Mesenchymal stem cell (in vitro differentiated cells and primary cell): ENCODE measurements around the gene LOXL3.

Experiments used
- DNase-seq: peaks from one replicate; pipeline ENCODE4 v3.0.0-alpha.2; 2013
- H2AFZ ChIP-seq: one replicate; pipeline ENCODE4 v1.6.1; 2013; ENCODE audit warnings: low read depth, mild to moderate bottlenecking, control low read depth, inconsistent platforms, low read length, moderate library complexity
- H2AK5ac ChIP-seq: 2 replicates; pipeline ENCODE4 v1.6.1; 2013; ENCODE audit warnings: low read length, moderate library complexity, mild to moderate bottlenecking, inconsistent platforms; ENCODE audit not compliant: severe bottlenecking
- H2BK120ac ChIP-seq: one replicate; pipeline ENCODE4 v1.6.1; 2013; ENCODE audit warnings: low read depth, mild to moderate bottlenecking, inconsistent platforms, low read length, moderate library complexity
- H2BK12ac ChIP-seq, 2 experiments: one replicate each; pipeline ENCODE4 v1.6.1; 2013; ENCODE audit warnings: inconsistent platforms in 2 of 2, low read length in 2 of 2, mild to moderate bottlenecking in 2 of 2, moderate library complexity in 2 of 2, control low read depth in 1 of 2
- H2BK15ac ChIP-seq: one replicate; pipeline ENCODE4 v1.6.1; 2013; ENCODE audit warnings: mild to moderate bottlenecking, low read depth, inconsistent platforms; ENCODE audit not compliant: poor library complexity, severe bottlenecking
- H2BK5ac ChIP-seq: 2 replicates; pipeline ENCODE4 v1.6.1; 2013; ENCODE audit warnings: low read depth, mild to moderate bottlenecking, low read length, control low read depth, inconsistent platforms; ENCODE audit not compliant: poor library complexity, severe bottlenecking
- H3K14ac ChIP-seq, 2 experiments: one replicate each; pipeline ENCODE4 v1.6.1; 2013; ENCODE audit warnings: inconsistent platforms in 2 of 2, low read length in 2 of 2, control low read depth in 1 of 2, mild to moderate bottlenecking in 1 of 2, moderate library complexity in 1 of 2
- H3K18ac ChIP-seq, 2 experiments: one replicate each; pipeline ENCODE4 v1.6.1; 2013; ENCODE audit warnings: inconsistent platforms in 2 of 2, low read length in 2 of 2, control low read depth in 1 of 2, low read depth in 1 of 2, mild to moderate bottlenecking in 1 of 2
- H3K23ac ChIP-seq, 2 experiments: one replicate each; pipeline ENCODE4 v1.6.1; 2013; ENCODE audit warnings: inconsistent platforms in 2 of 2, low read length in 2 of 2, mild to moderate bottlenecking in 2 of 2, moderate library complexity in 2 of 2, control low read depth in 1 of 2
- H3K27ac ChIP-seq: 2 replicates; pipeline ENCODE4 v1.5.1; 2013; ENCODE audit warnings: mild to moderate bottlenecking, moderate library complexity, low read length, control low read depth, inconsistent platforms; ENCODE audit not compliant: poor library complexity, severe bottlenecking
- H3K27me3 ChIP-seq, 2 experiments: 2 replicates each; pipeline versions ENCODE4 v1.6.1 to v1.7.0; 2013; ENCODE audit warnings: low read length in 2 of 2, mild to moderate bottlenecking in 2 of 2, moderate library complexity in 2 of 2, control low read depth in 1 of 2, inconsistent platforms in 1 of 2; ENCODE audit not compliant: control insufficient read depth in 1 of 2, insufficient read depth in 1 of 2
- H3K36me3 ChIP-seq, 2 experiments: 2 replicates each; pipeline versions ENCODE4 v1.6.1 to v1.7.0; 2013; ENCODE audit warnings: low read length in 2 of 2, control low read depth in 1 of 2, inconsistent platforms in 1 of 2, low read depth in 1 of 2, mild to moderate bottlenecking in 1 of 2; ENCODE audit not compliant: insufficient read depth in 2 of 2, control insufficient read depth in 1 of 2
- H3K4ac ChIP-seq, 2 experiments: one replicate each; pipeline ENCODE4 v1.6.1; 2013; ENCODE audit warnings: inconsistent platforms in 2 of 2, low read length in 2 of 2, mild to moderate bottlenecking in 2 of 2, moderate library complexity in 2 of 2, control low read depth in 1 of 2, low read depth in 1 of 2
- H3K4me1 ChIP-seq: 2 replicates; pipeline ENCODE4 v1.6.1; 2013; ENCODE audit warnings: low read depth, low read length, control low read depth; ENCODE audit not compliant: control insufficient read depth, insufficient read depth
- H3K4me2 ChIP-seq: 2 replicates; pipeline ENCODE4 v1.6.1; 2013; ENCODE audit warnings: low read length, mild to moderate bottlenecking, inconsistent platforms; ENCODE audit not compliant: poor library complexity, severe bottlenecking
- H3K4me3 ChIP-seq, 2 experiments: 2 replicates each; pipeline versions ENCODE4 v1.5.1 to v1.7.0; 2013; ENCODE audit warnings: low read length in 2 of 2, mild to moderate bottlenecking in 2 of 2, control low read depth in 1 of 2, low read depth in 1 of 2; ENCODE audit not compliant: insufficient read depth in 1 of 2
- H3K79me1 ChIP-seq: replicated peaks from 2 replicates; pipeline ENCODE4 v1.6.1; 2013; ENCODE audit warnings: mild to moderate bottlenecking, control low read depth, low read length, inconsistent platforms; ENCODE audit not compliant: poor library complexity, severe bottlenecking
- H3K9ac ChIP-seq: 2 replicates; pipeline ENCODE4 v1.7.0; 2013; ENCODE audit warnings: mild to moderate bottlenecking, low read length, moderate library complexity
- H3K9me3 ChIP-seq: 2 replicates; pipeline ENCODE4 v1.7.0; 2013; ENCODE audit warnings: mild to moderate bottlenecking, low read length; ENCODE audit not compliant: control insufficient read depth
- H4K8ac ChIP-seq: one replicate; pipeline ENCODE4 v1.6.1; 2013; ENCODE audit warnings: inconsistent platforms, mild to moderate bottlenecking, low read length, moderate library complexity
- H4K91ac ChIP-seq: one replicate; pipeline ENCODE4 v1.6.1; 2013; ENCODE audit warnings: mild to moderate bottlenecking, low read length, inconsistent platforms
- WGBS: methylation state at CpG from one replicate; pipeline ENCODE4 v1.1.7; 2013; ENCODE audit warnings: mixed read lengths; 5-methylcytosine and 5-hydroxymethylcytosine counted together

Gene LOXL3

DNA sequence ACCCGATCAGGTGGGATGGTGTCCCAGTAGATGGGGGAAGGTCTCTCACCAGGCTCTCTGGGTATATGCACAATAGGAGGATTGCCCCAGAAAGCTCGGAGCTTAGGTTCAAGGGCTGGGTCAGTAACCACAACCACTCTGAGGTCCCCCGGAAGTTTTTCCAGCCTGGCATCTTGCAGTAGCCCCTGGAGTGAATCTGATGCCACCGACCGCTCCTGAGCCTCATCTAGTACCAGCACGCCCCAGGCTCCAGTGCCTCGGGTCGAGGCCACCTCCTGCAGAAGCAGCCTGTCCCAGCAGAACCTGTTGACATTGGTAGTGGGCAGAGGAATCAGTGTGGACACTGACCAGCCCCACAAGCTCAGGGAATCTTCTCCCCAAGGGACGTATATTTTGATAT is 29.7 kb downstream of the LOXL3 start:
- no peak overlapping the region for H3K9ac ChIP-seq
- no peak overlapping the region for H2BK120ac ChIP-seq
- H3K27ac ChIP-seq: no peak overlapping the region
- no peak overlapping the region for H3K4me2 ChIP-seq
- no peak overlapping the region for H2AK5ac ChIP-seq
- DNase-seq: no peak
- H4K8ac ChIP-seq: no peak overlapping the region
- no peak overlapping the region for H3K4me3 ChIP-seq
- H3K36me3 ChIP-seq: peaks cover 30 to 35% of the 10 kb centered on the region in 2 experiments
- H2AFZ ChIP-seq: no peak overlapping the region
- WGBS: 95% methylated on average over 8 of the region's 9 CpGs
- H2BK5ac ChIP-seq: no peak overlapping the region
- peaks cover 15% of the 10 kb centered on the region for H3K79me1 ChIP-seq
- H3K23ac ChIP-seq: no peak overlapping the region
- no peak overlapping the region for H3K14ac ChIP-seq
- H2BK12ac ChIP-seq: no peak overlapping the region
- H2BK15ac ChIP-seq: no peak overlapping the region
- peaks cover 11% of the 10 kb centered on the region for H3K4me1 ChIP-seq
- peaks cover 32 to 42% of the 10 kb centered on the region in 2 experiments for H3K27me3 ChIP-seq
- H3K4ac ChIP-seq: no peak overlapping the region
- no peak overlapping the region for H4K91ac ChIP-seq
- H3K9me3 ChIP-seq: no peaks in the 10 kb centered on the region
- H3K18ac ChIP-seq: no peak overlapping the region

DNA sequence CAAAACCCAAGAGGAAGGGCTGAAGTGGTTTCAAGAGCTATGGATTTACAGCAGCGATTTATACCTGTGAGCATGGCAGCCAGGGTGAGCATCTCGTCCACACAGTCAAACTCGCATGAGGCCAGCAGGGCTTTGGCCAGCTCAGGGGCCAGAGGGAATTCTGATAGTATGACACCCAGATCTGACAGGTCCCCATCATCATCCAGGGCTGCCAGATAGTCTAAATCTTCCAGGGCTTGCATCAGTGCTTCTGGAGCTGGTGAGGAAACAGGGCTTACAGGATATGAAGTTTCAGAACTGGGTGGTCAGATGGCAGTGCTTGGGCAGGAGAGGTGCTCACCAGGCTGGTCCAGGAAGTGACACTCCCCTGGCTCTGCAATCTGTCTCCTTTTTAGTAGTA is 31.2 kb downstream of the LOXL3 start:
- Histone ChIP-seq H3K4ac (no peak overlapping the region), H3K14ac (no peak overlapping the region), H2AK5ac (no peak overlapping the region), H2BK12ac (no peak overlapping the region), H3K4me3 (no peak overlapping the region), H4K8ac (no peak overlapping the region), H3K9me3 (no peaks in the 10 kb centered on the region), H3K27me3 (peaks cover 47 to 57% of the 10 kb centered on the region in 2 experiments), H3K23ac (peak overlapping the region in 1 of 2 experiments; percentile 67), H4K91ac (no peak overlapping the region), H2BK15ac (no peak overlapping the region), H3K9ac (no peak overlapping the region), H3K18ac (no peak overlapping the region), H3K79me1 (peaks cover 11% of the 10 kb centered on the region), H3K4me1 (no peaks in the 10 kb centered on the region), H3K27ac (no peak overlapping the region), H3K36me3 (peaks cover 23 to 26% of the 10 kb centered on the region in 2 experiments), H2BK120ac (no peak overlapping the region), H2AFZ (no peak overlapping the region), H2BK5ac (no peak overlapping the region), H3K4me2 (no peak overlapping the region)
- 91% methylated on average over 3 of the region's 3 CpGs for WGBS
- no peak for DNase-seq

DNA sequence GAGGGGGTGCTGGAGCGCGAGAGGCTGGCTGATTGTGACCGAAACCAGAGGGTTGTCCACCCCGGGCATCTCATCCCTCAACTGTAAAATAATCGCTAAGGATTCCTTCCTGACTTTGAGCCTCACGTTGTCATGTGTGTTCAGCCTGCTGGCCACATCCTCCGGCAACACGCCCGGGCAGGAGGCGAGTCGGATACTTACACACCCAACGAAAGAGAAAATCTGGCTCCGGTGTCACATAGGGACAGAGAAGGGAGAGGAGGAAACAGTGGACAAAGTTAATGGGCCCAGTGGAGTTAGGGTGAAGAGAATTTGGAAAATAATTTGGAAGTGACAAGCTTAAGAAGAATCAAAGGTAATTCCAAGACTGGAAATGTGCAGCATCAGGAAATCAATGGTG is 37.1 kb downstream of the LOXL3 start:
- Histone ChIP-seq H3K23ac (no peak overlapping the region), H4K8ac (no peak overlapping the region)
- WGBS: 80% methylated on average over 12 of the region's 13 CpGs

DNA sequence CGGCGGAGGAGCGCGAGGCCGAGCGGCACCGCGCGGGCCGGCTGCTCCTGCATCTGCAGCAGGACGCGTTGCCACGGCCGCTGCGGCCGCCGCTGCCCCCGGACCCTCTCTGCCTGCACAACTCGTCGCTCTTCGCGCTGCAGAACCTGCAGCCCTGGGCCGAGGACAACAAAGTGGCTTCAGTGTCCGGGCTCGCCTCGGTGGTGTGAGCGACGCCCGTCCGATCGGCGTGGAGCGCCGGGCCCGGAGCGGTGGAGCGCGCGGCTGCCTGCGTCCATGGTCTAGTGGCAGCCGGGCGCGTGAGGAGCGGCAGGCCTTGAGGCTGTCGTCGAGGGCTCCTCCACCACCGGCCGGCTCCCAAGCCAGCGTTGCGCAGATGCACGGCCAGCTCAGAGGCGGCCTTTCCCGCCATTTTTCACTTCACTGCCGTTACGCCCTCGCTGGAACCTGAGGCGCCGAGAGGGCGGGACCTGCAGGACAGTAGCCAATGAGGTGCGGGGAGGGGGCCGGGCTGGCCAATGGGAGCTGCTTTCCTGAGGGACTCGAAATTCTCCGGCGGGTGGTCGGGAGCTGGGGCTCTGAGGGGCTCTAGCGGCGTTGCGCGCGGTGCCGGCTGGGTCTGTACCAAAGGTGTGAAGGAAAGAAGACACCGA is 37.6 kb downstream of the LOXL3 start:
- no peak overlapping the region for H3K4me2 ChIP-seq
- H4K8ac ChIP-seq: no peak overlapping the region
- H3K27me3 ChIP-seq: peaks cover 96 to 97% of the 10 kb centered on the region in 2 experiments
- H2BK12ac ChIP-seq: no peak overlapping the region
- H3K9me3 ChIP-seq: no peaks in the 10 kb centered on the region
- H3K9ac ChIP-seq: no peak overlapping the region
- DNase-seq: no peak
- H3K4ac ChIP-seq: no peak overlapping the region
- peaks cover 0 to 3% of the 10 kb centered on the region in 2 experiments for H3K36me3 ChIP-seq
- no peak overlapping the region for H3K27ac ChIP-seq
- peak overlapping the region in 1 of 2 experiments; percentile 42 for H3K18ac ChIP-seq
- no peak overlapping the region for H2BK120ac ChIP-seq
- no peaks in the 10 kb centered on the region for H3K79me1 ChIP-seq
- 15% methylated on average over 57 of the region's 72 CpGs for WGBS
- no peak overlapping the region for H2BK15ac ChIP-seq
- H3K14ac ChIP-seq: no peak overlapping the region
- no peak overlapping the region for H4K91ac ChIP-seq
- H2AFZ ChIP-seq: peak overlapping the region; percentile 76
- no peak overlapping the region for H2BK5ac ChIP-seq
- peaks cover 18% of the 10 kb centered on the region for H3K4me1 ChIP-seq
- H2AK5ac ChIP-seq: no peak overlapping the region
- H3K4me3 ChIP-seq: no peak overlapping the region
- H3K23ac ChIP-seq: peak overlapping the region in 1 of 2 experiments; percentile 80

More for the DNA sequence above, 37.1 kb downstream of the LOXL3 start:
- no peak overlapping the region for H3K27ac ChIP-seq
- peaks cover 0 to 3% of the 10 kb centered on the region in 2 experiments for H3K36me3 ChIP-seq
- no peaks in the 10 kb centered on the region for H3K9me3 ChIP-seq
- no peak overlapping the region for H3K4me3 ChIP-seq
- no peak overlapping the region for H3K14ac ChIP-seq
- no peak overlapping the region for H2AK5ac ChIP-seq
- no peak overlapping the region for H3K18ac ChIP-seq
- no peak overlapping the region for H3K9ac ChIP-seq
- no peak overlapping the region for H2BK120ac ChIP-seq
- H3K27me3 ChIP-seq: peaks cover 92 to 97% of the 10 kb centered on the region in 2 experiments
- H2BK15ac ChIP-seq: no peak overlapping the region
- no peak overlapping the region for H2BK5ac ChIP-seq
- H2AFZ ChIP-seq: no peak overlapping the region
- H2BK12ac ChIP-seq: no peak overlapping the region
- no peak overlapping the region for H3K4me2 ChIP-seq
- no peak overlapping the region for H4K91ac ChIP-seq
- H3K4ac ChIP-seq: no peak overlapping the region
- H3K79me1 ChIP-seq: no peaks in the 10 kb centered on the region
- no peak for DNase-seq
- H3K4me1 ChIP-seq: peaks cover 18% of the 10 kb centered on the region
